Neural progenitor cell (in vitro differentiated cells): Measurements from ENCODE around the gene ARHGAP15.

Experiments
- CTCF ChIP-seq: fragments of 200-600 bp; sonication (generic); IDR thresholded peaks from 2 replicates; pipeline ENCODE4 v1.5.1; 2017; ENCODE audit warnings: antibody characterized with exemption, mild to moderate bottlenecking
- EZH2 ChIP-seq: fragments of 200-600 bp; sonication (generic); IDR thresholded peaks from 2 replicates; pipeline ENCODE4 v1.6.1; 2017; ENCODE audit warnings: antibody characterized with exemption, mild to moderate bottlenecking, moderate library complexity
- EZH2phosphoT487 ChIP-seq: fragments of 200-600 bp; sonication (generic); IDR thresholded peaks from 2 replicates; pipeline ENCODE4 v1.6.1; 2017; ENCODE audit warnings: antibody characterized with exemption

- TF ChIP-seq EZH2 (no peak), CTCF (no peak), EZH2phosphoT487 (no peak)
Measured at GRCh38 chr2:143121957-143122356, 7.3 kb upstream of the ARHGAP15 start.
